Stimulated activated CD4-positive, alpha-beta T cell treated with anti-CD3 and anti-CD28 coated beads, TNF-alpha, amount 100 ng/mL, for 24 hours (primary cell): ENCODE data around the gene NPPA.
"Not testable (repeated sequence)": the region's sequence is repeated elsewhere in the genome, so short reads cannot be mapped to it uniquely, and the experiment has no call there.

ENCODE experiments used
- DNase-seq, 3 experiments: peaks; one replicate each; pipeline ENCODE4 v3.0.0-alpha.2; 2020; ENCODE audit warnings: low read depth in 3 of 3

NPPA gene

GRCh38 chr1:11807133-11807532 is 40.5 kb downstream of the NPPA start:
- DNase-seq, result no peak

- DNase-seq, result no peak
These were observed 41.2 kb downstream of the NPPA start for GRCh38 chr1:11806307-11806936.

- peak; percentile 97 to 99 (median 97) for DNase-seq
These were observed 41.9 kb downstream of the NPPA start, which contains the start of the genes CLCN6 and MTHFR for GRCh38 chr1:11805422-11806306. Gene CLCN6, plus strand, starts transcription at chr1:11806191. Its CDS starts 72 bp downstream, at chr1:11806263. Gene MTHFR, minus strand, starts transcription at chr1:11805964. Its CDS starts 2,848 bp downstream, at chr1:11803116.

GRCh38 chr1:11804666-11805421 is 42.7 kb downstream of the NPPA start:
- DNase-seq, result peak in 2 of 3 experiments; percentile 12 to 37

GRCh38 chr1:11803924-11804665 is 43.5 kb downstream of the NPPA start:
- not testable (repeated sequence) for DNase-seq

- DNase-seq, result peak; percentile 17 to 74 (median 41)
These were observed 44.4 kb downstream of the NPPA start for GRCh38 chr1:11802973-11803885.

GRCh38 chr1:11802616-11802972 is 45.0 kb downstream of the NPPA start:
- DNase-seq, result no peak

- no peak for DNase-seq
These were observed 46.7 kb downstream of the NPPA start for GRCh38 chr1:11800756-11801433.

GRCh38 chr1:11800391-11800755 is 47.2 kb downstream of the NPPA start:
- DNase-seq, result no peak

- DNase-seq, result no peak
These were observed 47.7 kb downstream of the NPPA start for GRCh38 chr1:11799896-11800295.

- no peak for DNase-seq
These were observed 48.5 kb downstream of the NPPA start for GRCh38 chr1:11799099-11799498.

- DNase-seq, result no peak
These were observed 49.9 kb downstream of the NPPA start for GRCh38 chr1:11797525-11798216.

GRCh38 chr1:11796036-11796828 is 51.4 kb downstream of the NPPA start:
- no peak for DNase-seq
